Heart right ventricle (tissue), 16 donors: ENCODE results near the gene FMO1. TPM values are rescaled to one million over a fixed set of nuclear protein-coding genes. Genes with fewer than 3 reads are reported as not detected.

Experiments
- ATAC-seq, 8 donors: fragments of 200-7000 bp; cut with Tn5 transposase; one replicate each; pipeline ENCODE4 v1.9.1; 2020; ENCODE audit warnings: mild to moderate bottlenecking in 8 of 8, moderate library complexity in 8 of 8, moderate number of reproducible peaks in 1 of 8
- DNase-seq, 2 donors: peaks; one replicate each; pipeline ENCODE4 v3.0.0-alpha.2; 2020
- H3K27ac ChIP-seq, 10 donors: fragments of 200-600 bp; sonication (generic) in 2 of 10; one replicate each; pipeline versions ENCODE4 v1.5.0 to v1.8.0; 2020 to 2022; ENCODE audit warnings: mild to moderate bottlenecking in 3 of 10
- H3K27me3 ChIP-seq, 7 donors: fragments of 200-600 bp; one replicate each; pipeline ENCODE4 v1.8.0; 2021 to 2022; ENCODE audit warnings: mild to moderate bottlenecking in 2 of 7
- H3K36me3 ChIP-seq, 9 donors: fragments of 200-600 bp; sonication (generic) in 1 of 9; one replicate each; pipeline versions ENCODE4 v1.5.0 to v1.8.0; 2020 to 2022; ENCODE audit warnings: mild to moderate bottlenecking in 2 of 9
- H3K4me1 ChIP-seq, 9 donors: fragments of 200-600 bp; sonication (generic) in 1 of 9; one replicate each; pipeline versions ENCODE4 v1.5.0 to v1.8.0; 2020 to 2022; ENCODE audit warnings: mild to moderate bottlenecking in 4 of 9
- H3K4me3 ChIP-seq, 10 donors: fragments of 200-600 bp; sonication (generic) in 2 of 10; one replicate each; pipeline versions ENCODE4 v1.5.0 to v1.8.0; 2020 to 2022; ENCODE audit warnings: mild to moderate bottlenecking in 7 of 10, moderate library complexity in 2 of 10
- H3K9me3 ChIP-seq, 11 donors: fragments of 200-600 bp in 10 of 11; sonication (generic) in 2 of 11; one replicate each; pipeline versions ENCODE4 v1.5.0 to v1.8.0; 2013 to 2022; ENCODE audit warnings: mild to moderate bottlenecking in 2 of 11, control low read depth in 1 of 11, moderate library complexity in 1 of 11
- CTCF ChIP-seq, 9 donors: fragments of 200-600 bp; sonication (generic) in 2 of 9; IDR thresholded peaks; one replicate each; pipeline versions ENCODE4 v1.5.0 to v1.8.0; 2021 to 2022; ENCODE audit warnings: antibody characterized with exemption in 9 of 9, mild to moderate bottlenecking in 5 of 9, moderate library complexity in 1 of 9
- WGBS, 2 donors: extraction: QIAGEN DNeasy Blood & Tissue Kit; methylation state at CpG; one replicate each; pipeline ENCODE4 v1.1.7; 2013; ENCODE audit warnings: inconsistent platforms in 1 of 2; 5-methylcytosine and 5-hydroxymethylcytosine counted together
- intact Hi-C, 10 donors: fragments of 100-400 bp; cut with DNase I; formaldehyde crosslinking; loops; one replicate each; pipeline versions ENCODE4 v1.11.1 to v1.14.2; 2022
- polyA plus RNA-seq, 2 donors: library from polyadenylated mRNA; stranded (reverse); fragments of 200-250 nt; gene quantifications; one replicate each; pipeline ENCODE4 v1.2.3, GENCODE V29; 2013
- total RNA-seq, 10 donors: library from RNA; stranded (reverse); fragmentation: NEBNext Ultra II Directional in 3 of 10; extraction: Animal tissue kit (Norgen Biotek cat#: 25700) in 3 of 10; gene quantifications; one replicate each; pipeline versions ENCODE4 v1.2.1 to v1.2.4, GENCODE V29; 2021 to 2023
- donor health status: Arrhythmogenic right ventricular cardiomyopathy.
- donor health status: ischemic (EF 13 %, LVEDD 7.1; RV severe dilation, severe dysfunction).
- donor health status: healthy with polysubstance abuse.
- donor health status: DM: no; HTN: yes; CAD: no.
- donor health status: DM: no; HTN: no; CAD: no.
- donor health status: ischemic (EF 25% LVEDD 6.9; RV normal size, moderate dysfunction).
- donor health status: ischemic (EF 25% LVEDD 5.7; RV mildly dilated, moderate dysfunction).
- donor health status: healthy.
- donor health status: DM: yes; HTN: yes; CAD: no.
- donor health status: Ischemic cardiomyopathy.
- donor health status: ischemic (EF 35%, LVEDD 5.7; RV mildly dilated, moderate dysfunction).
- donor health status: nonischemic (EF 11% LVEDD 7.7; RV severe dilation, severe dysfunction).
- donor health status: DM: yes; HTN: yes; CAD: no.
- donor health status: PGD.
- donor health status: ischemic (EF 29% LVEDD 5.4; RV normal size, mild dysfunction).
- donor health status: nonischemic (EF 23%, LVEDD 6.1; RV moderate dilation, normal function).

FMO1 gene
- total and polyA plus RNA-seq, 12 donors = 0.15 to 7.8 (median 0.64) TPM; not detected in 3

GRCh38 chr1:171243878-171244277, 4.4 kb upstream of the FMO1 start:
- TF ChIP-seq CTCF (IDR thresholded peaks at IDR 0.05) = no peak
- H3K27ac ChIP-seq = no peak overlapping the region
- intact Hi-C loops = loop anchor here in 3 of 10 donors (2.0 to 10.0 kb wide), 2 partner anchors 69 to 161 kb away; no protein-coding TSS in a partner anchor

GRCh38 chr1:171245458-171246064, 2.7 kb upstream of the FMO1 start:
- Histone ChIP-seq H3K27ac (no peak overlapping the region), H3K36me3 (no peaks in the 10 kb centered on the region), H3K9me3 (peaks cover 0 to 5% (median 0%) of the 10 kb centered on the region in 11 donors), H3K4me3 (no peak overlapping the region), H3K4me1 (peaks cover 0 to 7% (median 0%) of the 10 kb centered on the region in 9 donors), H3K27me3 (peaks cover 0 to 6% (median 0%) of the 10 kb centered on the region in 7 donors)
- TF ChIP-seq CTCF (IDR thresholded peaks at IDR 0.05) = peak in 8 of 9 donors; percentile 62 to 78 (median 68)
- no peak for DNase-seq
- WGBS, 2 donors = 40 to 42% methylated on average over 6 of the region's 6 CpGs
- intact Hi-C loops = loop anchor here in 8 of 10 donors (1.0 to 10.0 kb wide), 5 partner anchors 67 to 159 kb away; partner anchors contain the start of gene FMO4 (in 4 of the 8)
- peak in 6 of 8 donors; percentile 55 to 80 (median 64) for ATAC-seq

More at GRCh38 chr1:171243878-171244277, 4.4 kb upstream of the FMO1 start:
- no peak for DNase-seq
- no peak for ATAC-seq
- Histone ChIP-seq H3K4me3 (no peak overlapping the region), H3K4me1 (no peaks in the 10 kb centered on the region), H3K27me3 (no peaks in the 10 kb centered on the region), H3K9me3 (peaks cover 0 to 18% (median 5%) of the 10 kb centered on the region in 11 donors), H3K36me3 (no peaks in the 10 kb centered on the region)
- 91% methylated on average over 4 of the region's 4 CpGs for WGBS, 2 donors

- intact Hi-C loops = loop anchor here in 6 of 10 donors (2.0 to 10.0 kb wide), 4 partner anchors 65 to 157 kb away; partner anchors contain the start of gene FMO4 (in 3 of the 6)
- WGBS, 2 donors = 92 to 95% methylated on average over 4 of the region's 4 CpGs
- TF ChIP-seq CTCF (IDR thresholded peaks at IDR 0.05) = no peak
Observed at GRCh38 chr1:171247501-171247900, 793 bp upstream of the FMO1 start.

GRCh38 chr1:171248841-171249240, 547 bp downstream of the FMO1 start:
- DNase-seq = no peak
- intact Hi-C loops = loop anchor here in 4 of 10 donors (2.0 to 10.0 kb wide), 4 partner anchors 63 to 156 kb away; partner anchors contain the start of gene FMO4 (in 3 of the 4)
- ATAC-seq = no peak
- Histone ChIP-seq H3K36me3 (no peaks in the 10 kb centered on the region), H3K27me3 (peaks cover 0 to 29% (median 7%) of the 10 kb centered on the region in 7 donors), H3K9me3 (no peaks in the 10 kb centered on the region), H3K27ac (no peak overlapping the region), H3K4me3 (no peak overlapping the region), H3K4me1 (peaks cover 0 to 16% (median 4%) of the 10 kb centered on the region in 9 donors)
- WGBS, 2 donors = 0 to 94% methylated on average over 1 of the region's 1 CpG
- TF ChIP-seq CTCF (IDR thresholded peaks at IDR 0.05) = no peak

More at GRCh38 chr1:171247501-171247900, 793 bp upstream of the FMO1 start:
- ATAC-seq (no peak), DNase-seq (no peak)
- no peak overlapping the region for H3K4me3 ChIP-seq
- H3K27me3 ChIP-seq = peaks cover 0 to 23% (median 0%) of the 10 kb centered on the region in 7 donors
- no peak overlapping the region for H3K27ac ChIP-seq
- H3K9me3 ChIP-seq = no peaks in the 10 kb centered on the region
- H3K36me3 ChIP-seq = no peaks in the 10 kb centered on the region
- H3K4me1 ChIP-seq = peaks cover 0 to 16% (median 4%) of the 10 kb centered on the region in 9 donors
